Midbrain (tissue), 1 donor: ENCODE measurements around the gene FAM13A.
A peak's percentile ranks its signal among the peaks of the same experiment; 100 is the strongest.

Experiments used
- DNase-seq: peaks from one replicate; lab custom pipeline; 2025; lab: John Stamatoyannopoulos, UW

The FAM13A gene

GRCh38 chr4:88811904-88812303 lies 245.1 kb downstream of the FAM13A start:
- DNase-seq, result no peak

- DNase-seq, result no peak
These were observed 246.7 kb downstream of the FAM13A start for GRCh38 chr4:88810325-88810724.

GRCh38 chr4:88809576-88810219 lies 247.3 kb downstream of the FAM13A start:
- DNase-seq, result peak; percentile 12

GRCh38 chr4:88809101-88809500 lies 247.9 kb downstream of the FAM13A start:
- DNase-seq, result no peak

DNA sequence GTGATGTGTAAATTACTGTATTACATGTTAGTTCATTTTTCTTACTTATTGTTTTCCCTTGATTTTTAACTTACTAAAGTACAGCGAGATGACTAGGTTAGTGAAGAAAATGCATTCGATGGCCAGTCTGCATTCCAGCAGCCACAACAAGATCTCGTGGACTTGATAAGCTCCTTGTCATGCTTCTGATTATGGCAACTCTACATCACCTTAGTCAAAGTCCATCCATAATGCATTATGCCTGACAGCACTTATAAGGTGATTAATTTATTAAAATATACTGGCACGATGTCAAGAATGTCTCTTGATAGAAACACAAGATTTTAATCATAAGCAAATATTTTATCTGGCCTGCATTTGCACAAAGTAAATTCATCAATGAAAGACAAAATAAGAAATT lies 249.5 kb downstream of the FAM13A start:
- no peak for DNase-seq

GRCh38 chr4:88804234-88804633 lies 252.8 kb downstream of the FAM13A start:
- no peak for DNase-seq

DNA sequence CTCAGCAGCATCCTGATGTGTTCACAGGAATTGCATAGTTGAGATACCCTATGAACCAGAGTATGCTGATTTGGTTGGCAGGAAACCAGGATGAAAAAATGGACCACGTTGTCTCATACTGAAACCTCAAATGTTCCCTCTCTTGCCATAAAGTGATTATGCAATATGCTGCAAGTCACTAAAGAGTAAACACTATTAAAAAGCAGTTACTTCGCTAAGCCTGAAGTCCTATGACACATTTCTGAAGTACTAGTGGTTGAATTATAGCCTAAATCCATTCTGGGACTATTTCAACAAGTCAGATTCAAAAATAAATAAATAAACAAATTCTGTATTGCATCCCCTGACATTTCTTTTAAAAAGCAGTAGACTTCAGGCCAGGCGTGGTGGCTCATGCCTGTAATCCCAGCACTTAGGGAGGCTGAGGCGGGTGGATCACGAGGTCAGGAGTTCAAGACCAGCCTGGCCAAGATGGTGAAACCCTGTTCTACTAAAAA lies 253.3 kb downstream of the FAM13A start:
- peak; percentile 41 for DNase-seq

DNA sequence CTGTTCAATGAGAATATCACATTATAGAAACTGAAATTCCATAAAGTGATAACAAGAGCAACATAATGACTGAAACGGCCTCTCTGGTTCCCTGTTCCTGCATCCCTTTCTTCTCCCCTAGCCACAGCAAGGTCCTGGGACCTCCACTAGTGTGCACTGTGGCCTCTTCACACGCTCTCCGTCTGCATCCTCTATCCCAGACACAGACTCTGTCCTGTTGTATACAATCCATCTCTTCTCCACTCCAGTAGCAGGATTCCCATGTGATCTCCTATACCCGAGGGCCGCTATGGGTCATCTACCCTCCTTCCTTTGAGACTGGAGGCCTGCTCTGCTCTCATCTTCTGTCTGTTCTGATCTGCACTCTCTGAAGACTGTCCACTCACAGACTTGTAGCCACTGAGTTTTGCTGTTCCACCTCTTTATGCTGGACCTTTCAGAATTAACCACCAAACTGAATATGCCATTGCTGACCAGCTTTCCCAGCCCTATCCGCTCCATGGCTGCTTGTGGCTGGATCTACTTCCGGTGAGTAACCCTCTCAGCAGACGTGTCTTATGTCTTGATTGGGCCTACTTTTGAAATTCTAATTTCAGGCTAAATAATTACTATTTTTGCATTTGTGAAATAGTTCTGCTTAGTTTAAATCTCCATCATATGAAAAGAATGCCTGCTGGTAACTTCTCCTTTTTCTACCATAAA lies 254.2 kb downstream of the FAM13A start:
- DNase-seq, result no peak

DNA sequence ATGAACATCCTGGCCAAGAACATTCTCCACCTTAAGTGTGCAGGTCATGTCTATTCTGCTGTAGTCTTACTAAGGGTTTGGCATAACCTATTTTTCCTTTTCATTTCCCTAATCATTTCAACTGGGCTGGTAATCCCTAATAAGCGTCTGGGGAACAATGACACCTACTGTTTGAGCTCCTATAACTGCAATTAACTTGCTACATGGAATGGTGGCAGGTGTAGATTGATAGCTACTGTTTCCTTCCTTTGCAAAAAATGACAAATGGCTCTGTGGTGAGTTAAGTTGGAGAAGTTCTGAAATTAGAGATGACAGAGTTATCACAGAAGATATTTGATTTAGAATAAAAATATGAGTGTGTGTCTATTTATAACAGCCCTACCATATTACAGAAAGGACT lies 254.8 kb downstream of the FAM13A start:
- no peak for DNase-seq

- no peak for DNase-seq
These were observed 257.1 kb downstream of the FAM13A start for GRCh38 chr4:88799900-88800299.

DNA sequence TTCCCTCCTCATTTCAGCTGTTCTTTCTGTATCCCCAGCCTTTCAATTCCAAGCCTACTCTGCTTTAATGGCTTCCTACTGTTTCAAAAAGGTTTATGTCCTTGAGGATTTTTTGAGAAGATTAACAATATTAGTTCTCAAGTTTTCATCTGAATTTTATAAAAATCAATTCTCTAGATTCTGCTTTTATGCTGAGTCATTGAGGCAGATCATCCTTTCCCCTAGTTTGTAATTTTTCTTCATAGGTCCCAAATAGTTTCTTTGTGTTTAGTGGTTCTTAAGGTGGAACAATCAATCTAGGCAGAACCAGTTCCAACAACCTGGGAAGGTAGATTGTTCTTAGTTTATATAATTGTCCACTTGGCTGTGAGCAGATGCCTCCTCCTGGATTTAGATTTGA lies 259.3 kb downstream of the FAM13A start:
- no peak for DNase-seq

- no peak for DNase-seq
These were observed 260.4 kb downstream of the FAM13A start for GRCh38 chr4:88796545-88796944.

DNA sequence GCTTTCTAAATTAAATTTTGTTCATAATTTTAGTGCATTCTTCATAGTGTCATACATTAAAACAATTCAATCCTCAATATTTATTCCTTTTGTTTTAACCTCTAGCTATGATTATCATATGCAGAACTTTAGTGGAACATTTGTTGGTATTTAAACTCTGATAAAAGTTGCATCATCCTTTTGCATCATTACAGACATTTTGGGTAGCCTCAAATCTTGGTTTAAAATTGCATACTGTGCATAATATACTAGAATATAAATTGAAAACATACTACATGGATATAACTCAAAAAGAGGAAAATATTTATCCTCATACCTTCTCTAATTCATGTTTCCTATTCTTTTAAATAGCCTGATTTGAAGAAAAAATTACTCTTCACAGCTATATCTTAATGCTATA lies 262.0 kb downstream of the FAM13A start:
- DNase-seq, result no peak

DNA sequence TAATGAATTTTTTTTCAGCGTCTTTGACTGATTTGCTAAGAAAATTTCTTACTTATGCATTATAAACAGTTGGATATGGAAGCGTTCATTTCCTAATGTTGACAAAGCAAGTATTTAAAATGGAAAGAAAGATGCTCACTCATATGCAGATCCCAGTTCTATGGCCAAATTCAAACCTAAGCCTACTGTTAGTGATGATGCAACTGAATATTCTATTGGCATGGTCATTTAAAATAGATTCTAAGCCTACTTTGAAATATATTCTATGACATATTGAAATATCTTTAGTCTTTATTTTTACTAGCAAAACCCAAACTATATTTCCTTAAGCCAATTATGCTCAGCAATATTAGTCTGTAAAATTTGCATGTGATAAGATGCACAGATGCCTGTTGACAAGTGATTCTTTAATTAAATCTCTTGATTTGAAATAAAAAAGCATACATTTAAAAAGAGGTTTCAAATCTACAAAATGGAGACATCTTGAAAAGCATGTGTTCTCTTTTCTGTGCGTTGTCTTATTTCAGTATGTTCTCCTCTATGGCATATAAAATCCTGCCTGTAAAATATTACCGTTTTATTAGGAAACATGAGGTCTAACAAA lies 262.8 kb downstream of the FAM13A start:
- DNase-seq, result no peak

GRCh38 chr4:88793475-88793874 lies 263.5 kb downstream of the FAM13A start:
- no peak for DNase-seq

DNA sequence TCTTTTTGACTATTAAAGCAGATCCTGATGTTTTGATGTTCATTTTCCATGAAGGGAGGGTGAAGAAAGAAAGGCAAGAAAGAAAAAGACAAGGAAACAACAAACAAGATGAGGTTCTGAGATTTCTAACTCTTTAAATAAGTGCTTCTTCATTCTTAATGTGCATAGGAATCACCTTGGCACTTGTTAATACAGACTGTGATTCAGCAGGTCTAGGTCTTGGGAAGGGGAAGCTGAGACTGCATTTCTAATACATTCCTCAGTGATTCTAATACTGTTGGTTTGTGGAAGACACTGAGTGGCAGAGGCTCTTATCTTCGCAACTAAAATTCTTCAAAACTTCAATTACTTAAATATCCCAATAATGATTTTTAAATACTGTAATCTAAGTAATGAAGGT lies 264.2 kb downstream of the FAM13A start:
- no peak for DNase-seq

DNA sequence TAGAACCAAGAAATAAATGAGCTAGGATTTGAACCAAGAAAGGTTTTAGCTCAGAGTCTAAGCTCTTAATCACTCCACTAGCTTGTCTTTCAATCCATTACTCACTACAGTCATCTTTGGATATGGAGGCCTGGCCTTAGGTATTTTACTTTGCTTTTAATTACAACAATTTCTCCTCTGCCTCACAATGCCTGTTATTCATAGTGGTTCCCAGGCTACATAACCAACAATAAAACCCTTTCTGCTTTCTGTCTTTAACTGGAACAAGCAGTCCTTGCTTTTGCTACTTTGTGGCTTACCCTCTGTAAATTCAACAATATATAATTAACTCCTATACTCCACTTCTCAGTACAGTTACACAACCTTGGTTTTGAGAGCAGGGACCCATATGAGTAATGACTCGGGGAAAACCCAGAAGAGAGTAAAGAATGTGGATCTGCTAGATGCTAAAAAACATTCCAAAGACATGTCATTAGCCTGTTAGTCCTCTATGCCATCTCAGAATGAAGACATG lies 264.7 kb downstream of the FAM13A start:
- peak; percentile 32 for DNase-seq

DNA sequence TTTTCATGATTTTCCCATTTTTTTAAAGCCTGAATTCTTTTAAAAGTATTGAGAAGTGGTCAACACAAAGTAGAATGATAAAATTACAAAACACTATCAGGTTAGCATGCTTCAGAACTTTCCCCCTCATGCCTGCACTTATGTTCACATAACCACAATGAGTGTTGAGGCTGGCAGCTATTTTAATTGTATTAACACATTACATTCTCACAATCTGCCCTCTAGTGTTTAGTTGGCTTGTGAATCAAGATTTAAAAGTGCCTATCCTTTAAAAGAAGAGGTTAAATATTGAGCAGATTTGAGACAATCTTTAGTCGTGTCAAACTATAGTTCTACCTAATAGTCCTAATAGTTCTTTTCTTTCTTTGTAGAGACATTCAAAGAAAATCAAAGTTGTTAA lies 265.7 kb downstream of the FAM13A start:
- peak; percentile 16 for DNase-seq

DNA sequence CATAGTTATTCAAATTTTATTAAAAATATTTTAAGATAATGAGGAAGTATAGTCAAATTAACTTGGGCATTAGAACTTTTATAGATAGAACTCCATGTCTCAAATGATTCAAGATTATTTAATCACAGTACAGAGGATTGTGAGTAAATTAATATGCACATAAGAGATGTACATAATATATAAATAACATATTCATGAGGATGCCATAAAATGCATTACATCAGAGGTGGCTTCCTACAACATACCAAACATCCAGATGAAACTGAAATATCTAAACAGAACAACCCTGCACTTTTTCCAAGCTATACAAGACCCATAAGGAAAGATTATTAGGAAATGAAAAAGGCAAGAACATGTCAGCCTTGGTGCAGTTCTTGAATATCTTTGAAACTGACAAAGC lies 268.1 kb downstream of the FAM13A start:
- DNase-seq, result no peak

GRCh38 chr4:88788424-88788823 lies 268.6 kb downstream of the FAM13A start:
- DNase-seq, result no peak

GRCh38 chr4:88786011-88786410 lies 271.0 kb downstream of the FAM13A start:
- DNase-seq, result no peak

- no peak for DNase-seq
These were observed 276.6 kb downstream of the FAM13A start for GRCh38 chr4:88780389-88780788.

DNA sequence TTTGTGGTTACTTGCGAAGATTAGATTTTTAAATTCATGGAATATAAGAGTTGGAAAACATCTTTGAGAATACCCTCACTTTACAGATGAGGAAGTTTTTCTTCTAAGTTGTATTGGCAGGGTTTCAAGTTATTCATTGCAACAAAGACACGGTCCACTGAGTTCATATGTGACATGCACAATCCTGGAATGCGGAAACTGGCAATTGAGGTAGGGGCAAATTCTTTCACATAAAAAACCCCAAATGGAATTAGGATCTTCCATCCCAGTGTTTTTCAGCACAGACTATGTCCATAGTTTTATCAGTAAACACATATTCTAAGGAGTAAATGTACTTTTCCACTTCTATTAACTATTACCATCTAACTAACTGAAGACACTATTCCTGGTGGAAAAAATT lies 277.6 kb downstream of the FAM13A start:
- DNase-seq, result no peak
